Gastrocnemius medialis (tissue), 4 donors: ENCODE results near the gene ZNF417. TPM values are rescaled to one million over a fixed set of nuclear protein-coding genes. Genes with fewer than 3 reads are reported as not detected.
A peak's percentile ranks its signal among the peaks of the same experiment; 100 is the strongest.
"Not testable (repeated sequence)": the region's sequence is repeated elsewhere in the genome, so short reads cannot be mapped to it uniquely, and the experiment has no call there.

Experiments used
- ATAC-seq, 2 donors: fragments of 150-250 bp; one replicate each; pipeline ENCODE4 v1.9.1; 2016
- DNase-seq, 2 donors: peaks; one replicate each; pipeline ENCODE4 v3.0.0-alpha.2; 2019
- H3K27ac ChIP-seq, 4 donors: fragments of 200-600 bp; sonication (generic); 1 replicate in 1 of 4; 2 replicates in 3 of 4; pipeline ENCODE4 v1.5.1; 2016 to 2018; ENCODE audit warnings: mild to moderate bottlenecking in 2 of 4, moderate library complexity in 1 of 4
- H3K27me3 ChIP-seq, 3 donors: fragments of 200-600 bp; sonication (generic) in 2 of 3; 1 replicate in 1 of 3; 2 replicates in 2 of 3; pipeline versions ENCODE4 v1.5.1 to v1.6.0; 2016 to 2019; ENCODE audit warnings: mild to moderate bottlenecking in 1 of 3, moderate library complexity in 1 of 3
- H3K36me3 ChIP-seq, 2 donors: fragments of 200-600 bp; sonication (generic) in 1 of 2; one replicate each; pipeline ENCODE4 v1.5.1; 2017 to 2018
- H3K4me1 ChIP-seq, 2 donors: fragments of 200-600 bp; sonication (generic) in 1 of 2; one replicate each; pipeline ENCODE4 v1.5.1; 2016 to 2017; ENCODE audit warnings: mild to moderate bottlenecking in 2 of 2
- H3K4me3 ChIP-seq, 4 donors: fragments of 200-600 bp; sonication (generic) in 3 of 4; 1 replicate in 1 of 4; 2 replicates in 3 of 4; pipeline ENCODE4 v1.5.1; 2016 to 2019; ENCODE audit warnings: mild to moderate bottlenecking in 2 of 4
- H3K9me3 ChIP-seq, 3 donors: fragments of 200-600 bp; sonication (generic) in 2 of 3; 1 replicate in 1 of 3; 2 replicates in 2 of 3; pipeline ENCODE4 v1.5.1; 2016 to 2019
- POLR2A ChIP-seq, 2 donors: fragments of 450-650 bp; IDR thresholded peaks; one replicate each; pipeline ENCODE4 v1.6.1; 2017; ENCODE audit warnings: antibody characterized with exemption in 2 of 2, mild to moderate bottlenecking in 2 of 2, moderate library complexity in 2 of 2
- in situ Hi-C, 4 donors: fragments of 200-750 bp; cut with MboI; loops; one replicate each; pipeline versions ENCODE4 v1.15.0 to v1.8.0; 2017; ENCODE audit warnings: low sequenced_read_pairs in 4 of 4
- intact Hi-C: fragments of 100-400 bp; cut with DNase I; formaldehyde crosslinking; loops from one replicate; pipeline ENCODE4 v1.15.1; 2023; ENCODE audit warnings: low total_unique reads
- total RNA-seq, 4 donors: library from RNA; depleted of rRNA; stranded (reverse); fragments of >200 nt; gene quantifications; one replicate each; pipeline versions ENCODE4 v1.1.0 to v1.2.3, GENCODE V29; 2016
- TF ChIP-seq, protein P1 (sequence below), 5 experiments: fragments of 450-650 bp in 3 of 5; fragments of 200-600 bp in 2 of 5; sonication (generic) in 2 of 5; IDR thresholded peaks in 4 of 5; conservative IDR thresholded peaks in 1 of 5; 1 replicate in 4 of 5; 2 replicates in 1 of 5; pipeline ENCODE4 v1.5.1; 2016 to 2019; ENCODE audit warnings: antibody characterized with exemption in 5 of 5, mild to moderate bottlenecking in 3 of 5, moderate library complexity in 3 of 5

ZNF417 gene
- total RNA-seq, 4 donors from 2014 or later = 2.6 to 8.4 (median 4.6) TPM

- H3K27ac ChIP-seq = peak overlapping the region; percentile 83 to 94 (median 88)
- H3K9me3 ChIP-seq = no peaks in the 10 kb centered on the region
- peaks cover 0 to 19% of the 10 kb centered on the region in 2 donors for H3K36me3 ChIP-seq
- H3K4me3 ChIP-seq = peak overlapping the region; percentile 85 to 91 (median 87)
- in situ Hi-C loops (no loop called here), intact Hi-C loops (no loop called here)
- H3K4me1 ChIP-seq = peaks cover 13 to 19% of the 10 kb centered on the region in 2 donors
- H3K27me3 ChIP-seq = no peaks in the 10 kb centered on the region
- TF ChIP-seq, protein P1, sequence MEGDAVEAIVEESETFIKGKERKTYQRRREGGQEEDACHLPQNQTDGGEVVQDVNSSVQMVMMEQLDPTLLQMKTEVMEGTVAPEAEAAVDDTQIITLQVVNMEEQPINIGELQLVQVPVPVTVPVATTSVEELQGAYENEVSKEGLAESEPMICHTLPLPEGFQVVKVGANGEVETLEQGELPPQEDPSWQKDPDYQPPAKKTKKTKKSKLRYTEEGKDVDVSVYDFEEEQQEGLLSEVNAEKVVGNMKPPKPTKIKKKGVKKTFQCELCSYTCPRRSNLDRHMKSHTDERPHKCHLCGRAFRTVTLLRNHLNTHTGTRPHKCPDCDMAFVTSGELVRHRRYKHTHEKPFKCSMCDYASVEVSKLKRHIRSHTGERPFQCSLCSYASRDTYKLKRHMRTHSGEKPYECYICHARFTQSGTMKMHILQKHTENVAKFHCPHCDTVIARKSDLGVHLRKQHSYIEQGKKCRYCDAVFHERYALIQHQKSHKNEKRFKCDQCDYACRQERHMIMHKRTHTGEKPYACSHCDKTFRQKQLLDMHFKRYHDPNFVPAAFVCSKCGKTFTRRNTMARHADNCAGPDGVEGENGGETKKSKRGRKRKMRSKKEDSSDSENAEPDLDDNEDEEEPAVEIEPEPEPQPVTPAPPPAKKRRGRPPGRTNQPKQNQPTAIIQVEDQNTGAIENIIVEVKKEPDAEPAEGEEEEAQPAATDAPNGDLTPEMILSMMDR (IDR thresholded peaks at IDR 0.05 in 4 of 5, conservative IDR thresholded peaks at IDR 0.05 in 1 of 5) = no peak
- ATAC-seq (no peak), DNase-seq (no peak)
Measured at GRCh38 chr19:57887195-57887941, 29.0 kb downstream of the ZNF417 start.

GRCh38 chr19:57886046-57886445, 30.3 kb downstream of the ZNF417 start:
- peaks cover 0 to 19% of the 10 kb centered on the region in 2 donors for H3K36me3 ChIP-seq
- DNase-seq = no peak
- H3K27ac ChIP-seq = no peak overlapping the region
- in situ Hi-C loops (no loop called here), intact Hi-C loops (no loop called here)
- H3K4me1 ChIP-seq = peaks cover 13 to 19% of the 10 kb centered on the region in 2 donors
- no peaks in the 10 kb centered on the region for H3K9me3 ChIP-seq
- TF ChIP-seq POLR2A (IDR thresholded peaks at IDR 0.05) = no peak
- TF ChIP-seq, protein P1 (IDR thresholded peaks at IDR 0.05 in 4 of 5, conservative IDR thresholded peaks at IDR 0.05 in 1 of 5) = no peak
- H3K4me3 ChIP-seq = no peak overlapping the region
- H3K27me3 ChIP-seq = no peaks in the 10 kb centered on the region
- no peak for ATAC-seq

DNA sequence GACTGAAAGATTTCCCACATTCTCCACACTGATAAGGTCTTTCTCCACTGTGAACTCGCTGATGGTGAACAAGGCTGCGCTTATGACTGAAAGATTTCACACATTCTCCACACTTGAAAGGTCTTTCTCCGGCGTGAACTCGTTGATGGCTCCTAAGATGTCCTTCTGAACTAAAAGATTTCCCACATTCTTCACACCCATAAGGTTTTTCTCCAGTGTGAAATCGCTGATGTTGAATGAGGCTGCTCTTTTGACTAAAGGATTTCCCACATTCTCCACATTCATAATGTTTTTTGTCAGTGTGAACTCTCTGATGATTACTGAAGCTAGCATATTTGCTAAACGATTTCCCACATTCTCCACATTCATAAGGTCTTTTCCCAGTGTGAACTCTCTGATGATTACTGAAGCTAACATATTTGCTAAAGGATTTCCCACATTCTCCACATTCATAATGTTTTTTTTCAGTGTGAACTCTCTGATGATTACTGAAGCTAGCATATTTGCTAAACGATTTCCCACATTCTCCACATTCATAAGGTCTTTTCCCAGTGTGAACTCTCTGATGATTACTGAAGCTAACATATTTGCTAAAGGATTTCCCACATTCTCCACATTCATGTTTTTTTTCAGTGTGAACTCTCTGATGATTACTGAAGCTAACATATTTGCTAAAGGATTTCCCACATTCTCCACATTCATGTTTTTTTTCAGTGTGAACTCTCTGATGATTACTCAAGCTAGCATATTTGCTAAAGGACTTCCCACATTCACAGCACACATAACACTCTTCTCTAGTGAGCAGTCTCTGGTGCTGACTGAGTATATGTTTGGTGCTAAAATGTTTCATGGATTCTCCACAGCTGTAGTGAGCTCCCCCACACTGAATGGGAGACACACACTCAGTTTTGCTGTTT, 42.3 kb downstream of the ZNF417 start:
- H3K27ac ChIP-seq, H3K27me3 ChIP-seq, ATAC-seq, H3K4me3 ChIP-seq, in situ Hi-C loops, intact Hi-C loops, H3K4me1 ChIP-seq, DNase-seq: not testable (repeated sequence)
- peaks cover 0 to 26% (median 4%) of the 10 kb centered on the region in 3 donors for H3K9me3 ChIP-seq
- peaks cover 0 to 27% of the 10 kb centered on the region in 2 donors for H3K36me3 ChIP-seq

DNA sequence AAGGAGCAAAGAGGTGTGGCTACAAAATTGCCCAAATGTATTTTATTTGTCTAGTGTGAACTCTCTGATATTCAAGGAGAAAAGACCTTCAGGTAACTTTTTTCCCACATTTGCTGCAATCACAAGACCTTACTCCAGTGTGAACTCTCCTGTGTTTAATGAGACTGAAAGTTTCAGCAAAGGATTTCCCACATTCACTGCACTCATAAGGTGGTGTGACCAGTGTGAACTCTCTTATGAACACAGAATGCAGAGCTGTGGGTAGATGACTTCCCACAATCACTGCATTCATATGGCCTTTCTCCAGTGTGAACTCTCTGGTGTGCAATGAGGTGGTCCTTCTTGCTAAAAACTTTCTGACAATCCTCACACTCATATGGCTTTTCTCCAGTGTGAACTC, 43.9 kb downstream of the ZNF417 start:
- Histone ChIP-seq H3K27ac (no peak overlapping the region), H3K9me3 (peaks cover 0 to 26% (median 4%) of the 10 kb centered on the region in 3 donors), H3K27me3 (no peaks in the 10 kb centered on the region), H3K4me1 (no peaks in the 10 kb centered on the region), H3K36me3 (peaks cover 2 to 32% of the 10 kb centered on the region in 2 donors), H3K4me3 (peak overlapping the region in 1 of 4 donors; percentile 4)
- intact Hi-C loops (no loop called here), in situ Hi-C loops (no loop called here)
- DNase-seq (no peak), ATAC-seq (no peak)
- TF ChIP-seq, protein P1 (IDR thresholded peaks at IDR 0.05 in 4 of 5, conservative IDR thresholded peaks at IDR 0.05 in 1 of 5) = no peak
- no peak for TF ChIP-seq POLR2A (IDR thresholded peaks at IDR 0.05)

DNA sequence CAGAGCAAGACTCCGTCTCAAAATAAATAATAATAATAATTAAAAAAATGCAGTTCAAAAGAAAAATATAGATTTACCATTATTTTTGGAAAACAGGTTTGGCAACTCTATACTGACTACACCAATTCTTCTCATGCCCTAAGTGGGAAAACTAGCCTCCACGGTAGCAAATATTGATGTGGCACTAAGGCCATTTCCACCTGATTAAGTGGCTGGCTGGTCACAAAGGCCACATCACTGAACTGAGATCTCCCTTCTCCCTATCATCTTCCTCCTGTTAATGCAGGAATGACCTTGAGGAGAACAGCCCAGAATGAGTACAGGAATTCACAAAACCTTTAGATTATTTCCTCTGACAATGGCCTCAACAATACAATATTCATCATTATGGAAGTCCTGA, 46.2 kb downstream of the ZNF417 start:
- no peaks in the 10 kb centered on the region for H3K27me3 ChIP-seq
- DNase-seq = no peak
- no peak overlapping the region for H3K4me3 ChIP-seq
- H3K9me3 ChIP-seq = peaks cover 0 to 26% (median 4%) of the 10 kb centered on the region in 3 donors
- no peak for ATAC-seq
- in situ Hi-C loops = no loop called here
- intact Hi-C loops = no loop called here
- peaks cover 2 to 49% of the 10 kb centered on the region in 2 donors for H3K36me3 ChIP-seq
- no peak overlapping the region for H3K27ac ChIP-seq
- H3K4me1 ChIP-seq = no peaks in the 10 kb centered on the region
- TF ChIP-seq POLR2A (IDR thresholded peaks at IDR 0.05) = no peak
- TF ChIP-seq, protein P1 (IDR thresholded peaks at IDR 0.05 in 4 of 5, conservative IDR thresholded peaks at IDR 0.05 in 1 of 5) = no peak

DNA sequence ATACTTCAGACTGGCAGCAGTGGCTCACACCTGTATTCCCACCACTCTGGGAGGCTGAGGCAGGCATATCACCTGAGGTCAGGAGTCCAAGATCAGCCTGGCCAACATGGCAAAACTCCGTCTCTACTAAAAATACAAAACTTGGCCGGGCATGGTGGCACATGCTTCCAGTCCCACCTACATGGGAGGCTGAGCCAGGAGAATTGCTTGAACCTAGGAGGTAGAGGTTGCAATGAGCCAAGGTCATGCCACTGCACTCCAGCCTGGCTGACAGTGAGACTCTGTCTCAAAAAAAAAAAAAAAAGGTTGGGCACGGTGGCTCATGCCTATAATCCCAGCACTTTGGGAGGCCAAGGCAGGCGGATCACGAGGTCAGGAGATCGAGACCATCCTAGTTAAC, 46.7 kb downstream of the ZNF417 start:
- peak in 1 of 2 donors; percentile 14 for ATAC-seq
- H3K4me3 ChIP-seq, H3K27ac ChIP-seq, H3K4me1 ChIP-seq, intact Hi-C loops, in situ Hi-C loops, H3K27me3 ChIP-seq: not testable (repeated sequence)
- Histone ChIP-seq H3K9me3 (peaks cover 0 to 26% (median 4%) of the 10 kb centered on the region in 3 donors), H3K36me3 (peaks cover 5 to 55% of the 10 kb centered on the region in 2 donors)
- DNase-seq = peak in 1 of 2 donors; percentile 35
